HG03139 (cell line): ENCODE measurements around the gene NPTXR.

ENCODE experiments used
- ATAC-seq: cut with Tn5 transposase; IDR thresholded peaks from one replicate; pipeline ENCODE4 v1.9.1; 2021; ENCODE audit not compliant: unreplicated experiment

Gene NPTXR

DNA sequence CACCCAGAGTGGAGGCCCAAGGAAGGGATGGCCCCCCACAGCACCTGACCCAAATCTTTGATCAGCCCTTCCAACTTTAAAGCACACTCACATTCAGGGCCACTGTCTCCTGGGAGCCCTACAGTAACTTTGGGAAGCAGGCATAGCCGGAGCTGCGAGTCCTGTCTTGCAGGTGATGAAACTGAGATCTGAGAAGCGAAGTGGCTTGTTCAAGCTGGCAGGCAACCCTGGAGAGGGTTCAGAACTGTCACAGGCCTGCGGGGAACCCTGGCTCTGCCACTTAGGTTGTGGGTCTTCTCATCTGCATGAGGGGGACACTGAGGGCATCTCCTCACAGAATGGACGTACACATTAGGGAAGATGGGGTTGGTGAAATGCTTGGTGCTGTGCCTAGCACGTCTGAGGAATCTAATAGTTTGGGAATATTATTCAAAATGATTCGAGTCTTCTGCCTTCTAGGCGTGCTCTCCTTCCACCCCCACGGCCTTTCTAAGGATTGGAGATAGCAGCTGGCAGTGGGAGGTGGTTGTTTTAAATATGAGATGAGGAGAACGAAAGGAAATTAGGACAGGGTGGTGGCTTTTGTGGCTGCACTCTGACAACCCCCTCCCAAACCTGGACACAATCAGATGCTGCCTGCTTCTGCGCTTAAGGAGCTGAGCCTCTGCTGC, 69.2 kb downstream of the NPTXR start:
- no peak for ATAC-seq

DNA sequence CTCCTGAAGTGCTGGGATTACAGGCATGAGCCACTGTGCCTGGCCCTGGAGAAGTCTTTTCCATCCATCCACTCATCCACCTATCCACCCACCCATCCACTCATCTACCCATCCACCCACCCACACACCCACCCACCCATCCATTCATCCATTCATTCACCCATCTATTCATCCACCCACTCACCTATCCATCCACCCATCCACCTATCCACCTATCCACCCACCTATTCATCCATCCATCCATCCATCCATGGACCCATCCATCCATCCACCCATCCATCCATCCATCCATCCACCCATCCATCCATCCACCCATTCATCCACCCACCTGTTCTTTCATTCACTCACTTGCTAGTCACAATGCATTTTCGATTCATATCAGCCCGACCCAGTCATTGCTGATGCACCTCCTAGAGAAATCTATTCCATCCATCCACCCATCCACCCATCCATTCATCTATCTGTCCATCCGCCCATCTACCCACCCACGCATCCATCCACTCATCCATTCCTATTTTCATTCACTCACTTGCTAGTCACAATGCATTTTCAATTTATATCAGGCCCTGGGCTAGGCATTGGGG, 70.4 kb downstream of the NPTXR start:
- no peak for ATAC-seq

DNA sequence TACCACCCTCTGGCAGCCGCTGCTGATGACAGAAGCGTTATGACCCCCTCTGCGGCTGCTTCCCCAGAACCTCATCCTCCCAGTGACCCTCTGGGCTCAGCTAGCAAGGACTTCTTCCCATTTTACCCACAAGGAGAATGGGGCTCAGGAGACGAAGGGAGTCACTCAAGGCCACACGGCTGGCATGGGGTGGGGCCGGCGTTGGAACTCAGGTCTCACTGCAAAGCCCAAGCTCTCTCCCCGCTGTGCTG, 71.3 kb downstream of the NPTXR start:
- no peak for ATAC-seq

DNA sequence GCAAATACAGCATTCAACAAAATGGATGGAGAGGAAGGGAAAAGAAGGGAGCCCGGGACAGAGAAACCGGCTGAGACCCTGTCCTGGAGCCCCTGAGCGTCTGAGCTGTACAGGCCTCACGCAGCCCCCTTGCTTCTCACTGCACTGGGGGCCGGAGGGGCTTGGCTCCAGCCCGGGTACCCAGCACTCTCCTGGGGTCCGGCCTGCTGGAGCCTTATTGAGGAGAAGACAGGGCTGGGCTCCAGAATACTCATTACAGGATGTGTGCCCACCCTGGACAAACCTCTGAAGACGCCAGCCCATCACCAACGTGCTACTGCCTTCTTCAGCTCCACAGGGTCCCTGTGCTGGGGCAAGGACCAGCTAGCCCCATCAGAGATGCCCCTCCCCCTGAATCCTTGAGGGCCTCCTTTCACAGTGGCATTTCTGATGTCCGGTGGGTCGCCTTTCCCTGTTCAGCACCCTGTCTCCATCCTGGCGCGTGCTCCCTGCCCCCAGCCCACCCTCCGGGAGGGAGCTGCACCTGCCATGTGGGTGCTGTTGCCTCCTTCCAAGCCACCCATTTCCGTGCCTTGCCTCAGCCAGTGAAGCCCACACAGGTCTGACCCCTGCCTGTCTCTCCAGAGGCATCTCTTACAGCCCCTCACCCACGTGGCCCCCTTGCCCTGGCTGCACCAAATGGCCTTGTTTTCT, 73.4 kb downstream of the NPTXR start:
- no peak for ATAC-seq
